ELR (cell line): ENCODE data around the gene PTTG2.
"Not testable (repeated sequence)": the region's sequence is repeated elsewhere in the genome, so short reads cannot be mapped to it uniquely, and the experiment has no call there.

Source experiments
- DNase-seq: peaks from one replicate; pipeline ENCODE4 v3.0.0-alpha.2; 2015; ENCODE audit warnings: low read depth

PTTG2 gene

GRCh38 chr4:37956941-37957340 lies 3.3 kb upstream of the PTTG2 start:
- no peak for DNase-seq

DNA sequence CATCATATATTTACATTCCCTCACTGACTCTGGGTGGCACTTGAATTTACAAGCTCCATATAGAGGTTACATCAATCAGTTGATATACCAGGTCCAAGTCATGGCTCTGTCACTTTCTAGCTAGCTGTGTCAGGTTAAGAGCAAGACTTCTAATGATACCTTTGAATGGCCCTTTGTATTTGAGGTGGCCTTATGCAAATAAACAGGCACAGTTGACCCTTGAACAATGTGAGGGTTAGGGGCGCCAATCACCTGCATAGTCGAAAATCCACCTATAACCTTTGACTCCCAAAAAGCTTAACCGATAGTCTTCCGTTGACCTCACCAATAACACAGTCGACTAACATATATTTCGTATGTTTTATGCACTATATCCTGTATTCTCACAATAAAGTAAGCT lies 1.3 kb upstream of the PTTG2 start:
- no peak for DNase-seq

DNA sequence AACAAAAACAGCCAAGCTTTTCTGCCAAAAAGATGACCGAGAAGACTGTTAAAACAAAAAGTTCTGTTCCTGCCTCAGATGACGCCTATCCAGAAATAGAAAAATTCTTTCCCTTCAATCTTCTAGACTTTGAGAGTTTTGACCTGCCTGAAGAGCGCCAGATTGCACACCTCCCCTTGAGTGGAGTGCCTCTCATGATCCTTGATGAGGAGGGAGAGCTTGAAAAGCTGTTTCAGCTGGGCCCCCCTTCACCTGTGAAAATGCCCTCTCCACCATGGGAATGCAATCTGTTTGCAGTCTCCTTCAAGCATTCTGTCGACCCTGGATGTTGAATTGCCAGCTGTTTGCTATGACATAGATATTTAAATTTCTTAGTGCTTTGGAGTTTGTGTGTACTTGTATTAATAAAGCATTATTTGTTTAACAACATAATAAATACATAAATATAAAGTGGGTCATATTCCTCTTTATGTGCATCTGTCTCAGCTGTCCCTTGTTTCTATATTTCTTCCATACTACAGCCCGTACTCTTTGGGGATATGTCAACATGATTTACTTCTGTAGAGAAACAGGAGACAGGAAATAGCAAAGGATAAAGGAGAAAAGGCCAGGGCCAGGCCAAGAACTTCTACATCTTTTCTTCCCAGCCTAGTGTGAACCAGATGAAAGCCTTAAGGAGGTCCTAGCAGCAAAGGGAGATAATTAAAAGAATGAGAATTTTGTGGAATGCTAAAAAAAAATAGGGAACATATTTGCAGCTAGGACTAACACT lies 667 bp downstream of the PTTG2 start:
- DNase-seq = no peak

DNA sequence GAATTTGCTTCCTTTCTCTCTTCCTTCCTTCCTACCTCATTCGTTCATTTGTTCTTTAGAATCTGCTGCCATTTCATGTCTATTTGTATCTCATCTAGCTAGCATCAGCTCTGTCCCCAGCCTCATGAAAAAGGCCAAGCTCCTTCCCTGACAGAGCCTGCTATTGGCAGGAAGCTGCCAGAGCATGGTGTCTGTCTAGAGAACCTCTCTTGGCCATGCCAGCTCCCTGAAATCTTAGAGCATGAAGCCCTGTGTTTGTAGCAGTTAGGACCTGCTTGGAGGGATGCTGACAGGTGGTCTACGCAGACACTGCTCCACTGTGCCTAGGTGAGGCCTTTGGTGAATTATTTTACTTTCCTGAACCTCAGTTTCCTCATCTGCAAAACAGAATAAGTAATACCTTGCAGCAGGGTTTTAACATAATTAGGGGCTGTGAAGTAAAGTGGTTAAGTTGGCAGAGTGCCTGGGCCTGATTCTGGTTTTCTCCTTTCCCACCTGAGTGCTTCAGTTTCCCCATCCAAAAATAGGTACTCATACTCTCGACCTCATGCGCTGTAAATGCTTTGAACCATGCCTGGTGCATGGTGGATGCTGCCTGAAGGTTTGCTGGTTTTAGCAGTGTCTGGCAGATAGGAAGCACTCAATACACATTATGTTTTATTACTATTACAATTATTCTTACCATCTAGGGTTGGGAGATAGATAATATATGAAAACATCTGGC lies 4.7 kb downstream of the PTTG2 start:
- no peak for DNase-seq

DNA sequence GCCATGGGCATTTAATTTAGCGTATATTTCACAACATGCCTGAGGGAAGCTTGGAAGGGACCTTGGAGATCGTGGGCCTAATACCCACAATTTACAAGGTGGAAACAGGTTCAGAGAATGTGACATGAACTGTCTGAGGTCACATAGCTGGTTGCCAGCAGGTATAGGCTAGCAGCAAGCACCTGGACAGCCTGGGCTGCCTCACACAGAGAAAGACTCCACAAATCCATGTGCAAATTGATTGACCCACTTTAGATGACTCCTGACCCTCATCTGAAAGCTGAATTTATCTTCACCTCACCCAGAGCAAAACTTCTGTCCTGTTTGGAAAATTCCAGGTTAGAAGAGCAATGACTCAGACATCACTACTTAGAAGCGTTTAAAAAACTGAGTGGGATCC lies 5.8 kb downstream of the PTTG2 start:
- DNase-seq = no peak

GRCh38 chr4:37967736-37968135 lies 7.5 kb downstream of the PTTG2 start:
- DNase-seq = no peak

GRCh38 chr4:37968747-37969146 lies 8.5 kb downstream of the PTTG2 start:
- no peak for DNase-seq

- peak; percentile 61 for DNase-seq
Measured at GRCh38 chr4:37970702-37971101, 10.5 kb downstream of the PTTG2 start.

- no peak for DNase-seq
Measured at GRCh38 chr4:37971202-37971601, 11.0 kb downstream of the PTTG2 start.

- DNase-seq = no peak
Measured at GRCh38 chr4:37973441-37973840, 13.2 kb downstream of the PTTG2 start.

GRCh38 chr4:37975321-37975822 lies 15.2 kb downstream of the PTTG2 start:
- not testable (repeated sequence) for DNase-seq

GRCh38 chr4:37976507-37976906 lies 16.3 kb downstream of the PTTG2 start:
- peak; percentile 12 for DNase-seq

GRCh38 chr4:37976991-37977470 lies 16.8 kb downstream of the PTTG2 start:
- peak; percentile 83 for DNase-seq

DNA sequence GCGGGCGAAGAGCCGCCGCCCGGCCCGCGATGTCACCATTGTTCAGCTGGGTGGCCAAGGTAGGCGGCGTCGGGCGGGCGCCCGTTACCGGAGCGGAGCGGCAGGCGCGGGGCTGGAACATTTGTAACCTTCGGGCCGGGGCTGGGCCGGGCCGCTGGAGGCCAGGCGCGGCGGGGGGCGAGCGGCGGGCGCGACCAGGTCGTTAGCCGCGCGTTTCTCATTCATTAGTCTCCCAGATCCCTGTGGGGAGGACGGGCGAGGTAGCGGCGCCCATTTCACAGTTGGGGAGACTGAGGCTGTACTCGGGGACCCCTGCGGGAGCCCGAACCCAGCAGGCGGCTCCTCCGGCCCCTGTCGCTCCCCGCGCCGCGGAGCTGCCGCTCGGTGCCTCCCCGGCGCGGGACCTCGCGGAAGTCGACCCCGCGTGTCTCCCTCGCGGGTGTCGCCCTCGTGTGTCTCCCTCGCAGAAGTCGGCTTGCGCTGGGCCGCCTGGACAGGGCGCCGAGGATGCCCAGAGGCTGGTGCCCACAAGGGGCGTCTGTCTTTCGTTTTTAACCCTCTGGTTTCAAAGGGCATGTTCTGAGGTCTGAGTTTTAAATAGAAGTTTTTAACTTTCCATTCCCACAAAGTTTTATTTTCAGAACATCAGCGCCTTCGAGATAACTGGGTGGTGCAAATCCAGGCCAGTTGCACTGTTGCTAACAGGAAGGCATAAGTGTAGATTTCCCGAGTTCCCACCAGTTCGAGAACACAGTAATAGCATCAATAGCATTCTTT lies 17.5 kb downstream of the PTTG2 start:
- peak; percentile 68 for DNase-seq

GRCh38 chr4:37978248-37978924 lies 18.2 kb downstream of the PTTG2 start:
- DNase-seq = peak; percentile 59

DNA sequence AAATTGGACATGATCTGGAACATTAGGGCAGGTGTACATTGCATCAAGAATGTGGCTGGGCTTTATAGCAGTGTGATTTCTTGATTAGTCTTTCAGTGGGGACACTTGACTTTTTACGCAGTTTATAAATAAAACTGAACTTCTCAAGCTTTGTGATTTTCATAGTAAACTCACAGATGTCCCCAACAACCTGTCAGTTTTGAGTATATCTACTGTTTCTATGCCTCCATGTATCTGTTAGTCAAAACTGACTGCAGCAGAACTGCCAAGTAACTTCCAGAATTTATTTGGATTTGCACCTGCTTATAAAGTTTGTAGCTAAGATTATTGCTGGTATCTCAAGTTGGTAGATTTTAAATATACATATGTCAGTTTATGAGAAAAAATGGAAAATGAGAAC lies 20.0 kb downstream of the PTTG2 start:
- no peak for DNase-seq

- peak; percentile 10 for DNase-seq
Measured at GRCh38 chr4:37981425-37981824, 21.2 kb downstream of the PTTG2 start.

GRCh38 chr4:37981844-37982720 lies 21.9 kb downstream of the PTTG2 start:
- DNase-seq = peak; percentile 52

GRCh38 chr4:37982736-37983135 lies 22.5 kb downstream of the PTTG2 start:
- peak; percentile 9 for DNase-seq

GRCh38 chr4:37983951-37984350 lies 23.8 kb downstream of the PTTG2 start:
- DNase-seq = peak; percentile 71
